Mesenchymal stem cell (in vitro differentiated cells and primary cell): ENCODE measurements around the gene RIPK3.

Experiments
- DNase-seq: peaks from one replicate; pipeline ENCODE4 v3.0.0-alpha.2; 2013
- H2AFZ ChIP-seq: one replicate; pipeline ENCODE4 v1.6.1; 2013; ENCODE audit warnings: low read depth, mild to moderate bottlenecking, control low read depth, inconsistent platforms, low read length, moderate library complexity
- H2AK5ac ChIP-seq: 2 replicates; pipeline ENCODE4 v1.6.1; 2013; ENCODE audit warnings: low read length, moderate library complexity, mild to moderate bottlenecking, inconsistent platforms; ENCODE audit not compliant: severe bottlenecking
- H2BK120ac ChIP-seq: one replicate; pipeline ENCODE4 v1.6.1; 2013; ENCODE audit warnings: low read depth, mild to moderate bottlenecking, inconsistent platforms, low read length, moderate library complexity
- H2BK12ac ChIP-seq, 2 experiments: one replicate each; pipeline ENCODE4 v1.6.1; 2013; ENCODE audit warnings: inconsistent platforms in 2 of 2, low read length in 2 of 2, mild to moderate bottlenecking in 2 of 2, moderate library complexity in 2 of 2, control low read depth in 1 of 2
- H2BK15ac ChIP-seq: one replicate; pipeline ENCODE4 v1.6.1; 2013; ENCODE audit warnings: mild to moderate bottlenecking, low read depth, inconsistent platforms; ENCODE audit not compliant: poor library complexity, severe bottlenecking
- H2BK5ac ChIP-seq: 2 replicates; pipeline ENCODE4 v1.6.1; 2013; ENCODE audit warnings: low read depth, mild to moderate bottlenecking, low read length, control low read depth, inconsistent platforms; ENCODE audit not compliant: poor library complexity, severe bottlenecking
- H3K14ac ChIP-seq, 2 experiments: one replicate each; pipeline ENCODE4 v1.6.1; 2013; ENCODE audit warnings: inconsistent platforms in 2 of 2, low read length in 2 of 2, control low read depth in 1 of 2, mild to moderate bottlenecking in 1 of 2, moderate library complexity in 1 of 2
- H3K18ac ChIP-seq, 2 experiments: one replicate each; pipeline ENCODE4 v1.6.1; 2013; ENCODE audit warnings: inconsistent platforms in 2 of 2, low read length in 2 of 2, control low read depth in 1 of 2, low read depth in 1 of 2, mild to moderate bottlenecking in 1 of 2
- H3K23ac ChIP-seq, 2 experiments: one replicate each; pipeline ENCODE4 v1.6.1; 2013; ENCODE audit warnings: inconsistent platforms in 2 of 2, low read length in 2 of 2, mild to moderate bottlenecking in 2 of 2, moderate library complexity in 2 of 2, control low read depth in 1 of 2
- H3K27ac ChIP-seq: 2 replicates; pipeline ENCODE4 v1.5.1; 2013; ENCODE audit warnings: mild to moderate bottlenecking, moderate library complexity, low read length, control low read depth, inconsistent platforms; ENCODE audit not compliant: poor library complexity, severe bottlenecking
- H3K27me3 ChIP-seq, 2 experiments: 2 replicates each; pipeline versions ENCODE4 v1.6.1 to v1.7.0; 2013; ENCODE audit warnings: low read length in 2 of 2, mild to moderate bottlenecking in 2 of 2, moderate library complexity in 2 of 2, control low read depth in 1 of 2, inconsistent platforms in 1 of 2; ENCODE audit not compliant: control insufficient read depth in 1 of 2, insufficient read depth in 1 of 2
- H3K36me3 ChIP-seq, 2 experiments: 2 replicates each; pipeline versions ENCODE4 v1.6.1 to v1.7.0; 2013; ENCODE audit warnings: low read length in 2 of 2, control low read depth in 1 of 2, inconsistent platforms in 1 of 2, low read depth in 1 of 2, mild to moderate bottlenecking in 1 of 2; ENCODE audit not compliant: insufficient read depth in 2 of 2, control insufficient read depth in 1 of 2
- H3K4ac ChIP-seq, 2 experiments: one replicate each; pipeline ENCODE4 v1.6.1; 2013; ENCODE audit warnings: inconsistent platforms in 2 of 2, low read length in 2 of 2, mild to moderate bottlenecking in 2 of 2, moderate library complexity in 2 of 2, control low read depth in 1 of 2, low read depth in 1 of 2
- H3K4me1 ChIP-seq: 2 replicates; pipeline ENCODE4 v1.6.1; 2013; ENCODE audit warnings: low read depth, low read length, control low read depth; ENCODE audit not compliant: control insufficient read depth, insufficient read depth
- H3K4me2 ChIP-seq: 2 replicates; pipeline ENCODE4 v1.6.1; 2013; ENCODE audit warnings: low read length, mild to moderate bottlenecking, inconsistent platforms; ENCODE audit not compliant: poor library complexity, severe bottlenecking
- H3K4me3 ChIP-seq, 2 experiments: 2 replicates each; pipeline versions ENCODE4 v1.5.1 to v1.7.0; 2013; ENCODE audit warnings: low read length in 2 of 2, mild to moderate bottlenecking in 2 of 2, control low read depth in 1 of 2, low read depth in 1 of 2; ENCODE audit not compliant: insufficient read depth in 1 of 2
- H3K79me1 ChIP-seq: replicated peaks from 2 replicates; pipeline ENCODE4 v1.6.1; 2013; ENCODE audit warnings: mild to moderate bottlenecking, control low read depth, low read length, inconsistent platforms; ENCODE audit not compliant: poor library complexity, severe bottlenecking
- H3K9ac ChIP-seq: 2 replicates; pipeline ENCODE4 v1.7.0; 2013; ENCODE audit warnings: mild to moderate bottlenecking, low read length, moderate library complexity
- H3K9me3 ChIP-seq: 2 replicates; pipeline ENCODE4 v1.7.0; 2013; ENCODE audit warnings: mild to moderate bottlenecking, low read length; ENCODE audit not compliant: control insufficient read depth
- H4K8ac ChIP-seq: one replicate; pipeline ENCODE4 v1.6.1; 2013; ENCODE audit warnings: inconsistent platforms, mild to moderate bottlenecking, low read length, moderate library complexity
- H4K91ac ChIP-seq: one replicate; pipeline ENCODE4 v1.6.1; 2013; ENCODE audit warnings: mild to moderate bottlenecking, low read length, inconsistent platforms
- WGBS: methylation state at CpG from one replicate; pipeline ENCODE4 v1.1.7; 2013; ENCODE audit warnings: mixed read lengths; 5-methylcytosine and 5-hydroxymethylcytosine counted together

RIPK3 gene

GRCh38 chr14:24311837-24312615 lies 27.8 kb downstream of the RIPK3 start:
- Histone ChIP-seq H3K79me1 (peaks cover 3% of the 10 kb centered on the region), H3K27ac (no peak overlapping the region), H2BK120ac (no peak overlapping the region), H2AK5ac (no peak overlapping the region), H4K91ac (no peak overlapping the region), H2BK5ac (no peak overlapping the region), H4K8ac (no peak overlapping the region), H3K23ac (no peak overlapping the region), H3K9ac (peak overlapping the region; percentile 63), H2BK12ac (no peak overlapping the region), H3K4ac (no peak overlapping the region), H3K14ac (no peak overlapping the region), H3K36me3 (peaks cover 15 to 33% of the 10 kb centered on the region in 2 experiments), H3K27me3 (peaks cover 0 to 7% of the 10 kb centered on the region in 2 experiments), H3K9me3 (no peaks in the 10 kb centered on the region), H3K4me2 (no peak overlapping the region), H2BK15ac (no peak overlapping the region), H2AFZ (no peak overlapping the region), H3K4me3 (peak overlapping the region in 1 of 2 experiments; percentile 70), H3K18ac (no peak overlapping the region), H3K4me1 (peaks cover 10% of the 10 kb centered on the region)
- WGBS, result 100% methylated on average over 1 of the region's 1 CpG
- DNase-seq, result no peak

- 98% methylated on average over 99 of the region's 99 CpGs for WGBS
- Histone ChIP-seq H3K27ac (no peak within 1 kb of the TSS), H3K23ac (no peak within 1 kb of the TSS), H2BK12ac (no peak within 1 kb of the TSS), H3K14ac (peak within 1 kb of the TSS in 1 of 2 experiments; percentile 39), H4K8ac (no peak within 1 kb of the TSS), H3K4me2 (no peak within 1 kb of the TSS), H3K4me1 (peaks cover 10% of the 10 kb centered on the region), H3K9me3 (no peaks in the 10 kb centered on the region), H3K4ac (no peak within 1 kb of the TSS), H2BK15ac (no peak within 1 kb of the TSS), H3K18ac (no peak within 1 kb of the TSS), H2BK5ac (no peak within 1 kb of the TSS), H2AFZ (no peak within 1 kb of the TSS), H2BK120ac (no peak within 1 kb of the TSS), H3K4me3 (peak within 1 kb of the TSS in 1 of 2 experiments; percentile 70), H2AK5ac (no peak within 1 kb of the TSS), H4K91ac (peak within 1 kb of the TSS; percentile 34), H3K36me3 (peaks cover 26 to 40% of the 10 kb centered on the region in 2 experiments), H3K27me3 (peaks cover 0 to 6% of the 10 kb centered on the region in 2 experiments), H3K9ac (peak within 1 kb of the TSS; percentile 63), H3K79me1 (peaks cover 3% of the 10 kb centered on the region)
- no peak for DNase-seq
Observed at GRCh38 chr14:24310646-24311604, 28.9 kb downstream of the RIPK3 start, which contains the start of gene LTB4R. TSS of gene LTB4R (plus strand) at chr14:24311502. CDS start at chr14:24315652, 4,150 bp downstream.

- peak overlapping the region in 1 of 2 experiments; percentile 70 for H3K4me3 ChIP-seq
- H3K14ac ChIP-seq, result peak overlapping the region in 1 of 2 experiments; percentile 39
- no peak for DNase-seq
- H3K27me3 ChIP-seq, result no peaks in the 10 kb centered on the region
- no peak overlapping the region for H2AK5ac ChIP-seq
- no peak overlapping the region for H2BK15ac ChIP-seq
- no peak overlapping the region for H3K4me2 ChIP-seq
- no peak overlapping the region for H2AFZ ChIP-seq
- no peak overlapping the region for H3K18ac ChIP-seq
- no peak overlapping the region for H2BK12ac ChIP-seq
- H3K9me3 ChIP-seq, result no peaks in the 10 kb centered on the region
- H4K8ac ChIP-seq, result no peak overlapping the region
- 98% methylated on average over 4 of the region's 5 CpGs for WGBS
- no peak overlapping the region for H4K91ac ChIP-seq
- H3K27ac ChIP-seq, result no peak overlapping the region
- no peak overlapping the region for H2BK5ac ChIP-seq
- peaks cover 10% of the 10 kb centered on the region for H3K4me1 ChIP-seq
- H3K79me1 ChIP-seq, result peaks cover 3% of the 10 kb centered on the region
- no peak overlapping the region for H2BK120ac ChIP-seq
- H3K23ac ChIP-seq, result no peak overlapping the region
- peaks cover 32 to 47% of the 10 kb centered on the region in 2 experiments for H3K36me3 ChIP-seq
- peak overlapping the region; percentile 59 for H3K9ac ChIP-seq
- no peak overlapping the region for H3K4ac ChIP-seq
Observed at GRCh38 chr14:24310265-24310645, 29.5 kb downstream of the RIPK3 start.
